ENCODE measurements around the gene MRGPRF.

- TF ChIP-seq EZH2phosphoT487 (IDR thresholded peaks at IDR 0.05; ENCODE audit: insufficient read depth, low read depth) (no peak), EZH2 (IDR thresholded peaks at IDR 0.05; ENCODE audit: insufficient read depth, poor library complexity, severe bottlenecking) (no peak)
Measured at GRCh38 chr11:68997995-68998348, 15.1 kb downstream of the MRGPRF start.

Data from GM23248 (cell line).